Stimulated activated CD4-positive, alpha-beta T cell treated with anti-CD3 and anti-CD28 coated beads, Interleukin-15, amount 100 ng/mL, for 1 hour (primary cell): ENCODE measurements around the gene RAB43.
"Not testable (repeated sequence)": the region's sequence is repeated elsewhere in the genome, so short reads cannot be mapped to it uniquely, and the experiment has no call there.

ENCODE experiments used
- DNase-seq, 2 donors: peaks; one replicate each; pipeline ENCODE4 v3.0.0-alpha.2; 2020; ENCODE audit warnings: low read depth in 1 of 2, low spot score in 1 of 2

RAB43 gene

DNA sequence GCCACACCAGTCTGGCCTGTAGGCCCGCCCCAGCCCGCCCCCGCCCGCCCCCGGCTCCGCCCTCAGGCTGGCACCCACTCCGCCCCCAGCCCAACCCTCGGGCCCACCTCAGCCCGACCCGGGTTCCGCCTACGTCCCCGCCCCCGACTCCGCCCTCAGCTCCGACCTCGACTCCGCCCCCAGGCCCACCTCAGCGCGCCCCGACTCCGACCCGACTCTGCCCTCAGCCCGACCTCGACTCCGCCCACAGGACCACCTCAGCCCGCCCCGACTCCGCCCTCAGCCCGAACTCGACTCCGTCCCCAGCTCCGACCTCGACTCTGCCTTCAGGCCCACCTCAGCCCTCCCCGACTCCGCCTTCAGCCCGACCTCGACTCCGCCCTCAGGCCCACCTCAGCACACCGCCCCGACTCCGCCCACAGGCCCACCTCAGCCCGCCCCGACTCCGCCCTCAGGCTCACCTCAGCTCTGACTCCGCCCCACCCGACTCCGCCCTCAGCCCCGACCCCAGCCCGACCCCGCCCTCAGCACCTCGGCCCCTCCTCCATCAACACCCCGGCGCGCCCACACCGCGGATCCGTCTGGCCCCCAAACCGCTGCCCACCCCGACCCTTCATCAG lies at the start of gene RAB43:
Gene RAB43 (minus strand): TSS at position 13 of the 620 bp plus-strand sequence. CDS start 315 bp downstream, outside the sequence.
- peak; percentile 76 to 80 for DNase-seq

DNA sequence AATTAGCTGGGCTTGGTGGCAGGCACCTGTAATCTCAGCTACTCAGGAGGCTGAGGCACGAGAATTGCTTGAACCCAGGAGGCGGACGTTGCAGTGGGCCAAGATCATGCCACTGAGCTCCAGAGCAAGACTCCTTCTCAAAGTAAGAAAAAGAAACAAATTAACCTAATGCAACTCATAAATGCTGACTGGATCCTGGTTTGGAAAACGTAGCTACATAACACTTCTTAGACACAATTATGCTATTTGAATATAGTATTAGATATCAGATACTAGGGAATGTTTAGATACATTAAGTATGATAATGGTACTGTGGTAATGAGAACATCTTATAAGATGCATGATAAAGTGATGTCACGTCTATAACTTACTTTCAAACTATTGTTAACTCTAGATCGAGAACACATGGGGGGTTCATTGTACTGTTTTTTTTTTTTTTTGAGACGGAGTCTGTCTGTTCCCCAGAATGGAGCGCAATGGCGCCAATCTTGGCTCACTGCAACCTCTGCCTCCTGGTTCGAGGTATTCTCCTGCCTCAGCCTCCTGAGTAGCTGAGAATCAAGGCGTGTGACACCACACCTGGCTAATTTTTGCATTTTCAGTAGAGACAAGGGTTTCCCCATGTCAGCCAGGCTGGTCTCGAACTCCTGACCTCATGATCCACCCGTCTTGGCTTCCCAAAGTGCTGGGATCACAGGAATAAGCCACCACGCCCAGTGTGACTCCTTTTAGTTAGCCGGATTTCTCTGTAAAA lies 45.2 kb upstream of the RAB43 start:
- no peak for DNase-seq

DNA sequence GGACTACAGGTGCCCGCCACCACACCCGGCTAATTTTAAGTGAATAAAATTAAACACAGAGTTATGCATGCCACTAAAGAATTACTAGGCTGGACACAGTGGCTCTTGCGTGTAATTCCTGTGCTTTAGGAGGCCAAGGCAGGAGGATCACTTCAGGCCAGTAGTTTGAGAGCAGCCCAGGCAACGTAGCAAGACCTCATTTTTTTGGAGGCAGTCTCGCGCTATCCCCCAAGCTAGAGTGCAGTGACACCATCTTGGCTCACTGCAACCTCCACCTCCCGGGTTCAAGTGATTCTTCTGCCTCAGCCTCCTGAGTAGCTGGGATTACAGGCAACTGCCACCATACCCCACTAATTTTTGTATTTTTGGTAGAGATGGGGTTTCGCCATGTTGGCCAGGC lies 44.0 kb upstream of the RAB43 start:
- not testable (repeated sequence) for DNase-seq

DNA sequence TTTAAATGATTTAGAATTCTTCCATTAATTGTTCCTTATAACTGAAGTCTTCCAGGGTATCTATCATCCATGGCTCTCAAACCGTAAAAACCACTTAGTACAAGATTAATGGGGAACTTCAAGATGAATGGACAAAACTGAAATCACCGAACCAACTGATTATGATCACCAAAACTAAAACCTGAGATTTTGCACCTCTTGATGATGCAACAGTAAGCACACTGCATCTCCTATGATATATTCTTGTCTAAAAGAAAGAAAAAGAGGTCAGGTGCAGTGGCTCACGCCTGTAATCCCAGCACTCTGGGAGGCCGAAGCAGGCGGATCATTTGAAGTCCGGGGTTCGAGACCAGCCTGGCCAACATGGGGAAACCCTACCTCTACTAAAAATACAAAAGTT lies 42.9 kb upstream of the RAB43 start:
- no peak for DNase-seq

DNA sequence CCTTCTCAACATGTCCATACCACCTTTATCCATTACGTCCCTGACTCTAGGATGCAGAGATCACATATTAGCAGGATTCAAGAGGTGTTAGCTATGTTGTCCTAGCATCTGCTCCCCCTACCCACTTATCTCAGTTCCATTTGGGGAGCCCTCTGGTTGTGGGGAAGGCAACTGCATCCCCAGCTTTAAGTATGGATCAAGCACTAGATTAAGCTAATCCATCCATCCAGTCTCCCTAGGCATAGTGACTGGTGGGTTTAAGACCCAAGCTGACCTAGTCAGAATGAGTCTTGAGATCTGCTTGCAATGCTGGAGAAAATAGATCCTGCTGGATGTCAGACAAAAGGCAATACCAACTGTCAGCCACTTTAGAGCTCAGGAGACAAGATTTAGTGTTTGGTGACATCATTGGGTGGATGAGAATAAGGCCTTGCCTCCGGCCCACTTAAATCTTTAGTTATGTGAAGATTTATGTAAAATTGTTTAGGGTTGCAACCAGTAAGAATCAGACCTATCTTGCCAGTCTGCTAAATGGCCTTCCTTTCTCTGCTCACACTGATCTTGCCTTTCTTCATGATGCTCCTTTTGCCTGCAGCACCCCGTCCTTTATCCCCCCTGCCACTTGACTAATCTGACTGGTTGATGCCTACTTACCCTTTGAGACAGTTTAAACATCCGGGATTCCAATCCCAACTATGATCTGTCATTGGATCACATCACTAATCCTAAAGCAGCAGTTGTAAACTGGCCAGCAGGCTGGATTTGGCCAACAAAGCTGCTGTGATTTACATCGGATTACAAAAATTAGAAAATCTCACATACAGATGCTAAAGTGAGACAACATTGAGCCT lies 41.4 kb upstream of the RAB43 start:
- DNase-seq: no peak

DNA sequence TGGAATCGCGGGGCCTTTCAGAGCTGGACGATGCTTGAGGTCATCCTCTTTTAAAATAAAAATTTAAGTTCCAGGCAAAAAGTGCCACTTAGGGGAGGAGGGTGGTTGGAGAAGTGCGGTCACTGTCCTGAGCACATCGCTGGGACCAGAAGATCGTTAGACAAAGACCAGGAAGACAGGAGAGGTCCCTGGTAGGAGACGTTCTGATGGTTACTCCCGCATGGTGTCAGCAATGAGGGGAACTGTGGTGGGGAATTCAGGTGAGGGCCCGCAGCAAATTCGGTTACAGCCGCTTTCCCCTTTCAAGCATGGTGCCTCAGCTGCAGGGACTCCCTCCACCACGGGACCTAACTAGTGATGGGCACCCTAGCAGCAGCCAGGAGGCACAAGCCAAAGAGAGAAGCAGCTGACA lies 40.3 kb upstream of the RAB43 start:
- no peak for DNase-seq

DNA sequence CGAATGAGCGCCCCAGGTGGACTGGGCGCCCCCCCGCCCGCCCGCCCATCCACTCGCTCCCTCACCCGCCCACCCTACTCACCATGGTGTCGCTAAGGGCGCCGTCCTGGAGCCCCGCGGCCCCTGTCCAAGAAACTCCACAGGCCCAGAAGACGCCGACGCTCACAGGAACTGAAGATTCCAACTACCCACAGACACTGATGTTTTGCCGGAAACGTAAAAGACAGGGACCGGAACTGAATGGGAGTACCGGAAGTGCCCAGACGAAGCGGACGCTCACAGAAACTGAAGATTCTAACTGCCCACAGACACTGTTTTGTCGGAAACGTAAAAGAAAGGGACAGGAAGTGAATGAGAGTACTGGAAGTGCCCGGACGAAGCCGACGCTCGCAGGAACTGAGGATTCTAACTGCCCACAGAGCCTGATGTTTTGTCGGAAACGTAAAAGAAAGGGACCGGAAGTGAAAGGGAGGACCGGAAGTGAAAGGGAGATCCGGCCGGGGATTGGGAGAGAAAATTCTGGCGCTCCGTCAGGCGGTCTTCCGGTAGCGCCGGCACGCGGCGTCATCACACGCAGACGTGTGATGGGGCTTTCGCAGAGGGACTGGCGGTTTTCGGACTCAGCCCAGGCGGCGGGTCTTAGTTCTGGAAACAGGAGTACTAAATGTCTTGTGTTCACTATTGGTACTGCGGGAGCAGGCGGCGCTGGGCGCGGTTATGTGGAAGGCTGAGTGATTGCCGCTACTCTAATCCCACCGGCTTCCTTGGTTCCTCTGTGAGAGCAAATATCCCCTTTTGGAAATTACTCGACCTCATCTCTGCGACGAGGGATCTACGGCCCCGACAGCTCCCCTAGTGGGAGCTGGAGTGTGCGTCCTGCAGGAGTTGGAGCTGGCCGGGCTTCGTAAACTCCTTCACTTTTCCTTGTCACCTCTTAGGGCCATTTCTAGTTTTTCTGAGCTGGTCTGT lies 39.6 kb upstream of the RAB43 start, which contains the start of gene ISY1:
Gene ISY1 (minus strand): TSS at position 173 of the 969 bp plus-strand sequence. CDS start 88 bp downstream, at position 85.
- peak; percentile 67 to 76 for DNase-seq

DNA sequence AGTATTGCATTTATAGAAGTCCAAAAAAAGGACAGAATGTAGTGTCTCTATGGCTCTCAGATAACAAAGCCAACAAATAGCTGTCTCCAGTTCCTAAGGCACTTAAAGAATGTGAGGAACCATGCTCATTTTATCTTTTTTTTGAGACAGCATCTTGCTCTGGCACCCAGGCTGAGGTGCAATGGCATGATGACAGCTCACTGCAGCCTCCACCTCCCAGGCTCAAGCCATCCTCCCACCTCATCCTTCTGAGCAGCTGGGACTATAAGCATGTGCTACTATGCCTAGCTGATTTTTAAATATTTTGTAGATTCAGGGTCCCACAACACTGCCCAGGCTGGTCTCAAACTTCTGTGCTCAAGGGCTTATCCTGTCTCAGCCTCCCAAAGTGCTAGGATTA lies 23.2 kb upstream of the RAB43 start:
- DNase-seq: no peak

DNA sequence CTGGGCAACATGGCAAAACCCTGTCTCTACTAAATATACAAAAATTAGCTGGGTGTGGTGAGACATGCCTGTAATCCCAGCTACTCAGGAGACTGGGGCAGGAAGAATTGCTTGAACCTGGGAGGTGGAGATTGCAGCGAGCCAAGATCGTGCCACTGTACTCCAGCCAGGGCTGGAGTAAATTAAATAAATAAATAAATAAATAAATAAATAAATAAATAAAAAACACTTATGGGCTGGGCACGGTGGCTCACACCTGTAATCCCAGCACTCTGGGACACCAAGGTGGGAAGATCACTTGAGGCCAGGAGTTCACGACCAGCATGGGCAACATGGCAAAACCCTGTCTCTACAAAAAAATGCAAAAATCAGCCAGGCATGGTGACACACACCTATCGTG lies 19.4 kb upstream of the RAB43 start:
- DNase-seq: not testable (repeated sequence)

DNA sequence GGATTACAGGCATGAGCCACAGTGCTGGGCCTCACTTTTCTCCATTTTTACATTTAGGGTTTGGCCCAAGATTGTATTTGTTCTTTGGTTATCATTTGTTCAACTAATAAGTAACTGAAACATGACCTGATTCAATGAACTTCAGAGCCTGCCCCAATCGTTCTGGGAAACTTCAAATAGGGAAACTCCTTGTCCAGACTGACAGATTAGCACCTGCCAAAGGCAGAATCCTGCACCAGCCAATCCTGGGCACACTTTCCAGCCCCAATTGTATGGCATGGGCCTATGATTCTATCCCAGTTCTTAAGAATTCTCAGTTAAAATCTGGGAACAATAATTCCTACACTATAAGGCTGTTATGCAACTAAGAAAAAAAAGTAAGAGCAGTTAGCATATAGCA lies 18.3 kb upstream of the RAB43 start:
- DNase-seq: no peak

DNA sequence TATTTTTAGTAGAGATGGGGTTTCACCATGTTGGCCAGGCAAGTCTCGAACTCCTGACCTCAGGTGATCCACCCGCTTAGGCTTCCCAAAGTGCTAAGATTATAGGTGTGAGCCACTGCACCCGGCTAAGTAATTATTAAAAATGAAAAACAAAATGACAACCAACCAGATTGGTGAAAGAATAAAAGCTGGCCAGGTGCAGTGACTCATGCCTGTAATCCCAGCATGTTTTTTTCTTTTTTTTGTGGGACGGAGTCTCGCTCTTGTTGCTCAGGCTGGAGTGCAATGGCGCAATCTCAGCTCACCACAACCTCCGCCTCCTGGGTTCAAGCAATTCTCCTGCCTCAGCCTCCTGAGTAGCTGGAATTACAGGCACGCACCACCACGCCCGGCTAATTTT lies 14.7 kb upstream of the RAB43 start:
- not testable (repeated sequence) for DNase-seq

DNA sequence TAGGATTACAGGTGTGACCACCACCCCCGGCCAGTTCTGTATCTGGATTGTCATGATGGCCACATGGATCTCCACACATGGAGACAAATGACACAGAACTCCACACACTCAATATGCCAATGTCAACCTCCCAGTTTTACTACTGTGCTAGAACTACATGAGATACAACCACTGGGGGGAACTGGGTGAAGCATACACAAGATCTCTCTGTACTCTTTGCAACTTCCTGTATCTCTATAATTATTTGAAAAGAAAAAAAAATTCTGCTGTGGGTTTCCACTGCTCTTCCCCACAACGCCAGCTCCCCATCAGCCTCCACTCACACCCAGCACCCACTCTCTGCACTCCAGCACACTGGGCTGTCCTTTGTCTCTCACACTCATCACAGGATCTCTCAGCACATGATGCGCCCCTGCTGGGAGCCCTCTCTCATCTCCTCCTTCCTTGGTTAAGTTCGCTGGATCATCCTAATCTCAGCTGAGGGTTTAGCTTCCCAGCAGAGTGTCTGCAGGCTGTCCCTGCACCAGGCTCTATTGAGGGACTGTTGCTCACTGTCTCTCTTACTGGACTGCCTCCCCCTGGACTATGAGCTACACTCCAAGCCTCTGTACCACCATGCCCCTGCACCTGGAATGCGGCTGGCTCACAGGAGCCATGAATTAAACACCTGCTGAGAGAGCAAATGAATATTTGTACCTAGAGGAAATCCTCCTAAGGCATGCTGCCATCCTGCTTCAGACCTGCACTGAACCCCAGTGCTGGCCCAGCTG lies 10.7 kb upstream of the RAB43 start:
- no peak for DNase-seq

DNA sequence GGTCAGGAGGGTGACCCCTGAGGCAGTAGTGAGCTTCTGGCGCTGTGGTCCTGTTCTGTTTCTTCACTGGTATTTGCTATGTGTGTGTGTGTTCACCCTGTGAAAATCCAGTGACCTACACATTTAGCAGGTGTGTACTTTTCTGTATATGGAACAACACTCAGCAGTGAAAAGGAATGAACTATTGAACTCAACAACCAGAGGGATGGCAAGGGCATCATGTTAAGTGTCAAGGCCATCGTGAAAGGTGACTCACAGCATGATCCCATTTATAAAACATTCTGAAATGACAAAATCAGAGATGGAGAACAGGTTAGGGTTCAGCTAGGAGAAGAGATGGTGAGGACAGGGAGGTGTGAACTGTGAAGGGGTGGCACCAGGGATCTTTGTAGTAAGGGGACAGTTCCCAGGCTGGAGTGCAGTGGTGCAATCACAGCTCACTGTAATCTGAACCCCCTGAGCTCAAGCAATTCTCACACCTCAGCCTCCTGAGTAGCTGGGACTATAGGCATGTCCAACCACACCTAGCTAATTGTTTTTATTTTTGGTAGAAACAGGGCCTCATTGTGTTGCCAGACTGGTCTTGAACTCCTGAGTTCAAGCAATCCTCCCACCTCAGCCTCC lies 10.0 kb upstream of the RAB43 start:
- no peak for DNase-seq

DNA sequence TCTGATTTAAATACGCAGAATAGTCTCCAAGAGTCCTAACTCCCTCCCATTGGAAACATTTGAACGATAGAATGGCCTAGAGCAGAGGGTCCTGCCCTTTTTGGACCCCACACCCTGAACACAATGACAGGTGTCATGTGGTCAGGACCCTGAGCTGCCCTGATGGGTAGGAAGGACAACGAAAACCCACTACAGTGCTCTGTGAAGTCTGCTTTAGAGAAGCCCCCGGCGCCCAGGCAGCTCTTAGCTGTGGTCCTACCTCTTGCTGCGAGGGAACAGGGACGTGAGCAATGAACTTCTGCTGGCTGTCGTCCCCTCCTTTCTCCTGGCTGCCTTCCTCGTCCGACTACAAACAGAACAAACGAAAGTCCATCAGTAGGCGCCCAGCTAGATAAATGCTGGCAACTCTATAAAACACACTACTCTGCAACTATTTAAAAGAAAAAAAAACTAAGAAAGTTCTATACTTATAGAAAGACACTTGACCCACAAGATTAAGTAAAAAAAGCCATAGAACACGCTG lies 8.7 kb upstream of the RAB43 start:
- no peak for DNase-seq

DNA sequence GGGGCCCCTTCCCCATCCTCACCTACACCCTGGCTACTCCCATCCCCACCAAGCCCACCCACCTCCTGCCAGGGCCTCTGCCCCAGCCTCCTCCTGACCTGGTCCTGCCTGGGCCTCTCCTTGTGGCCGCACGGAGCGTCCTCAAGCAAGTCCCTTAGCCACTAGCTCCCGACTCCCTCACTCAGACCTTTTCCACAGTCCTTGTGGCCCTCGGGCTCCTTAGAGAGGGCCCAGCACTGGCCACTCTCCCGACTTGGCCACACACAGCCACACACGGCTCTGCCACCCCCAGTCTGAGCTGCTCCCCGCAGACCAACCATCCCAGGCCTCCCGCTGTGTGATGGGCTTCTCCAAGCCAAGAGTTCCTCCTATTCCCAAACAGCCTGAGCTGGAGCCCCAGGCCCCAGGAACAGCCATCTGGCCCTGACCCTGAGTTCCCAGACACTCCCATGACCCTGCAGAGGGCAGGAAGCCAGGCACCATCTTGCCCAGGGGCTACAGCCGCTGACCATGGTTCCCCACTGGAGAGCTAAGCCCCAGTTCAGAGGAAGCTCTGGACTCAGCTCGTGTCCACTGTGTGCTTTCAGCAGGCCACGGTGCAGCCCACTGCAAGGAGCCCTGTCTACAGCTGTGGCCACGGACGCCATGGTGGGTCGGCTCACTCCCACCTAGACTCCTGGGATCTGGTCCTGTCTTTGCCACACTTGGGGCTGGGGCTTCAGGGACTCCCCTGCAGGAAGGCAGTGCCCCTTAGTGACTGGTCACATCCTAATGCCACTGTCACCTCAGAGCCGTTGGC lies 7.0 kb upstream of the RAB43 start:
- no peak for DNase-seq

DNA sequence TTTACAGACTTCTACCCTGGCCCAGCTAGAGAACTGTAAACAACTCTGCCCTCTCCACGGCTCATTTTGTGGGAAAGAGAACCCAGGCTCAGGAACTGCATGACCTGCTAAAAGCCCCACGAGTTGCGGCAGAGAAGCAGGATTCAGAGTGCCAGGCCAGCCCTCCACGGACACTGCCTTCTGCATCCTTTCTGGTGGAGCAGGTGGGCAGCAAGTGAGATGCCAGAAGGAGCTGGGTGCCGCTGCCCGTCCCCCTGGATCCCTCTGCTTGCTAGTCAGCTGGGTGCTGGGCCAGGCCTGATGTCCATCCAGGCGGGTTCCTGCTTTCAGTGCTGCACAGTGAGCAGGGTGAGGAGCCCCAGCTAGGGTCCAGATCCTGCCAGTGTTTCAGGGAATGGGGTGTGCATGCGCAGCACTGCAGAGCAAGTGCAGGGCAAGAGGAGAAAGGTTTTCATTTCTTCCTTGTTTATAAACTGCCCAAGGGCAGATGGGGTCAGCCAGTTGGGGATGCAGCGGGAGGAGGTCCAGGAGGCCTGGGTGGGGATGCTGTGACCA lies 5.2 kb upstream of the RAB43 start:
- no peak for DNase-seq

DNA sequence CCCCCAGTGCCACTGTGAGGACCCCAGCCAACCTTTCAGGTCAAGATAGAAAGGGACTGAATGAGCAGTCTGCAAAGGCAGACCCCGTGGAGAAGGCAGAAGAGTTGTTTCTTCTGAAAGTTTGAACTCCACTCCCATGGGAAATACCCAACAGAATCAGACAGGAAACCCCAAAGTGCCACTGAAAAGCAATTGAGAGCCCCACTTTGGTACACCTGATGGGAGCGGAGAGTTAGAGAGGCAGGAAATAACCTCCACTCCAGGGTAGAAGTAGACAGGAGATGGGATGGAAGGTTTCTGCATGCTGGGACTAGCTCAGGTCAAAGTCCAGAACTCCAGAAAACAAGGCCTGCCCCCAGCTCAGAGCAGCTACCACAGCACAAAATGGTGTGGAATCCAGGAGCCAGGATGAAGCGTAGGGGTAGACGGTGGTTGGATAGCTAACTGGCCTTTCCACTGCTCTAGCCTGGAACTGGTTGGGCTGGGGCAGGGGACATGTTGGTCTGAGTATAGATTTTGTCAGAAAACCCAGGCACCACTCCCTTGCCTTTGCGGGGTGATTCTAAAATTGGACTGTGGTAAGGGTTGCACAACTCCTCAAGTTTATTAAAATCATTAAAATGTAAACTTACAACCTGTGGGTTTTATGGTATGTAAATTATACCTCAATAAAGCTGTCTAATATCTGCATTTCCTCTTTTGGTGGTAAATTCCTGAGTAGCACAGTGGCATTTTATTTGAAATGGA lies 1.9 kb upstream of the RAB43 start:
- no peak for DNase-seq
